Measurements from ENCODE around the gene RPH3AL.

- TF ChIP-seq PATZ1 (CRISPR knock-in tag; IDR thresholded peaks at IDR 0.05; ENCODE audit: borderline replicate concordance) = no peak
- TF ChIP-seq RARB (CRISPR knock-in tag; IDR thresholded peaks at IDR 0.05) = no peak
- TF ChIP-seq POU6F1 (CRISPR knock-in tag; IDR thresholded peaks at IDR 0.05; ENCODE audit: borderline replicate concordance, low read depth) = no peak
- TF ChIP-seq TOX (CRISPR knock-in tag; IDR thresholded peaks at IDR 0.05; ENCODE audit: borderline replicate concordance) = no peak
- no peak for TF ChIP-seq ISL1 (CRISPR knock-in tag; IDR thresholded peaks at IDR 0.05)
- TF ChIP-seq BACH2 (CRISPR knock-in tag; IDR thresholded peaks at IDR 0.05; ENCODE audit: borderline replicate concordance) = no peak
- no peak for TF ChIP-seq SNAI2 (CRISPR knock-in tag; IDR thresholded peaks at IDR 0.05)
- TF ChIP-seq ARNTL (CRISPR knock-in tag; IDR thresholded peaks at IDR 0.05; ENCODE audit: borderline replicate concordance, low read depth) = no peak
- TF ChIP-seq ZFP30 (CRISPR knock-in tag; IDR thresholded peaks at IDR 0.05) = no peak
- TF ChIP-seq CREB5 (CRISPR knock-in tag; IDR thresholded peaks at IDR 0.05; ENCODE audit: low read depth) = no peak
- no peak for TF ChIP-seq ZNF70 (CRISPR knock-in tag; IDR thresholded peaks at IDR 0.05)
- no peak for TF ChIP-seq GLIS3 (CRISPR knock-in tag; IDR thresholded peaks at IDR 0.05)
- TF ChIP-seq ZNF8 (CRISPR knock-in tag; IDR thresholded peaks at IDR 0.05) = no peak
- no peak for TF ChIP-seq TCF4 (CRISPR knock-in tag; IDR thresholded peaks at IDR 0.05; ENCODE audit: borderline replicate concordance)
Measured at GRCh38 chr17:379531-380465, 27.2 kb upstream of the RPH3AL start.
